NCI-H1694 treated with DMSO at 0.1 percent for 48 hours (cell line): ENCODE results near the gene CLMP.

Source experiments
- DNase-seq: peaks from one replicate; lab custom pipeline; 2025; lab: John Stamatoyannopoulos, UW

Gene CLMP

GRCh38 chr11:123195188-123196059 is at the start of gene CLMP:
TSS of gene CLMP (minus strand) at chr11:123195248. CDS start at chr11:123194940, 308 bp downstream.
- no peak for DNase-seq

GRCh38 chr11:123241874-123242543 is 47.0 kb upstream of the CLMP start:
- DNase-seq: no peak

- DNase-seq: no peak
Observed at GRCh38 chr11:123241294-123241693, 46.2 kb upstream of the CLMP start.

GRCh38 chr11:123239191-123240150 is 44.4 kb upstream of the CLMP start:
- no peak for DNase-seq

GRCh38 chr11:123238297-123238696 is 43.2 kb upstream of the CLMP start:
- no peak for DNase-seq

- DNase-seq: no peak
Observed at GRCh38 chr11:123236879-123237278, 41.8 kb upstream of the CLMP start.

GRCh38 chr11:123235656-123236261 is 40.7 kb upstream of the CLMP start:
- no peak for DNase-seq

GRCh38 chr11:123235117-123235655 is 40.1 kb upstream of the CLMP start:
- no peak for DNase-seq

GRCh38 chr11:123233975-123234334 is 38.9 kb upstream of the CLMP start:
- no peak for DNase-seq

- no peak for DNase-seq
Observed at GRCh38 chr11:123233280-123233974, 38.4 kb upstream of the CLMP start.

GRCh38 chr11:123231777-123232176 is 36.7 kb upstream of the CLMP start:
- DNase-seq: no peak

GRCh38 chr11:123231256-123231655 is 36.2 kb upstream of the CLMP start:
- DNase-seq: no peak

- DNase-seq: no peak
Observed at GRCh38 chr11:123230346-123230745, 35.3 kb upstream of the CLMP start.

GRCh38 chr11:123228496-123229163 is 33.6 kb upstream of the CLMP start:
- no peak for DNase-seq

GRCh38 chr11:123227763-123228495 is 32.9 kb upstream of the CLMP start:
- no peak for DNase-seq

- no peak for DNase-seq
Observed at GRCh38 chr11:123221584-123221983, 26.5 kb upstream of the CLMP start.

- no peak for DNase-seq
Observed at GRCh38 chr11:123221096-123221561, 26.1 kb upstream of the CLMP start.

GRCh38 chr11:123219066-123219690 is 24.1 kb upstream of the CLMP start:
- no peak for DNase-seq

GRCh38 chr11:123218451-123218850 is 23.4 kb upstream of the CLMP start:
- no peak for DNase-seq
